Nephron (organoid): ENCODE results near the gene MIER2.

Experiments used
- H3K27ac Mint-ChIP-seq, 3 experiments: 2 replicates each; pipeline ENCODE4 v1.8.0; 2020; ENCODE audit warnings: mixed read lengths in 3 of 3, mild to moderate bottlenecking in 2 of 3, moderate library complexity in 1 of 3
- H3K27me3 Mint-ChIP-seq: 2 replicates; pipeline ENCODE4 v1.8.0; 2021; ENCODE audit warnings: low read depth, mild to moderate bottlenecking, moderate library complexity, mixed read lengths
- H3K36me3 Mint-ChIP-seq: 2 replicates; pipeline ENCODE4 v1.8.0; 2020; ENCODE audit warnings: low read depth, mixed read lengths
- H3K4me1 Mint-ChIP-seq: 2 replicates; pipeline ENCODE4 v1.8.0; 2020; ENCODE audit warnings: mixed read lengths
- H3K4me3 Mint-ChIP-seq, 3 experiments: 2 replicates each; pipeline ENCODE4 v1.8.0; 2020; ENCODE audit warnings: mild to moderate bottlenecking in 3 of 3, mixed read lengths in 3 of 3, moderate library complexity in 2 of 3
- H3K9me3 Mint-ChIP-seq: 2 replicates; pipeline ENCODE4 v1.8.0; 2020; ENCODE audit warnings: mixed read lengths
- CTCF ChIP-seq, 3 experiments: fragments of 200-600 bp; sonication (generic); IDR thresholded peaks; one replicate each; pipeline ENCODE4 v1.5.0; 2021; ENCODE audit warnings: antibody characterized with exemption in 3 of 3; ENCODE audit not compliant: unreplicated experiment in 3 of 3

The MIER2 gene

GRCh38 chr19:355134-355533 lies 10.5 kb upstream of the MIER2 start:
- no peak for TF ChIP-seq CTCF (IDR thresholded peaks at IDR 0.05; ENCODE audit: unreplicated experiment in 3 of 3)
- Mint-ChIP-seq H3K27ac (no peak overlapping the region), H3K36me3 (peaks cover 3% of the 10 kb centered on the region), H3K9me3 (peaks cover 19% of the 10 kb centered on the region), H3K4me3 (no peak overlapping the region), H3K4me1 (no peaks in the 10 kb centered on the region), H3K27me3 (peaks cover 4% of the 10 kb centered on the region)

GRCh38 chr19:351976-352625 lies 7.5 kb upstream of the MIER2 start:
- H3K9me3 Mint-ChIP-seq = peaks cover 19% of the 10 kb centered on the region
- peaks cover 3% of the 10 kb centered on the region for H3K36me3 Mint-ChIP-seq
- H3K27me3 Mint-ChIP-seq = peaks cover 4% of the 10 kb centered on the region
- TF ChIP-seq CTCF (IDR thresholded peaks at IDR 0.05; ENCODE audit: unreplicated experiment in 3 of 3) = no peak
- H3K27ac Mint-ChIP-seq = no peak overlapping the region
- H3K4me3 Mint-ChIP-seq = no peak overlapping the region
- no peaks in the 10 kb centered on the region for H3K4me1 Mint-ChIP-seq

- TF ChIP-seq CTCF (IDR thresholded peaks at IDR 0.05; ENCODE audit: unreplicated experiment in 3 of 3) = no peak
- Mint-ChIP-seq H3K27me3 (no peaks in the 10 kb centered on the region), H3K4me1 (peaks cover 7% of the 10 kb centered on the region), H3K9me3 (peaks cover 4% of the 10 kb centered on the region), H3K4me3 (no peak overlapping the region), H3K36me3 (peaks cover 8% of the 10 kb centered on the region), H3K27ac (no peak overlapping the region)
Observed at GRCh38 chr19:347946-348861, 3.6 kb upstream of the MIER2 start.

- Mint-ChIP-seq H3K36me3 (peaks cover 27% of the 10 kb centered on the region), H3K4me1 (peaks cover 33% of the 10 kb centered on the region), H3K27me3 (no peaks in the 10 kb centered on the region), H3K4me3 (peak overlapping the region; percentile 83 to 87 (median 86)), H3K9me3 (no peaks in the 10 kb centered on the region), H3K27ac (peak overlapping the region in 2 of 3 experiments; percentile 51 to 73)
- TF ChIP-seq CTCF (IDR thresholded peaks at IDR 0.05; ENCODE audit: unreplicated experiment in 3 of 3) = no peak
Observed at GRCh38 chr19:345320-345879, 804 bp upstream of the MIER2 start.

- Mint-ChIP-seq H3K36me3 (peaks cover 40% of the 10 kb centered on the region), H3K27me3 (no peaks in the 10 kb centered on the region), H3K4me1 (peaks cover 39% of the 10 kb centered on the region), H3K9me3 (peaks cover 6% of the 10 kb centered on the region), H3K27ac (peak overlapping the region; percentile 45 to 72 (median 49)), H3K4me3 (peak overlapping the region; percentile 84 to 90 (median 89))
- no peak for TF ChIP-seq CTCF (IDR thresholded peaks at IDR 0.05; ENCODE audit: unreplicated experiment in 3 of 3)
Observed at GRCh38 chr19:343941-344624, 513 bp downstream of the MIER2 start.
